Iris pigment epithelial cell (primary cell): ENCODE measurements around the gene SETD5.
A peak's percentile ranks its signal among the peaks of the same experiment; 100 is the strongest.
"Not testable (repeated sequence)": the region's sequence is repeated elsewhere in the genome, so short reads cannot be mapped to it uniquely, and the experiment has no call there.

Experiments used
- DNase-seq: peaks from one replicate; pipeline ENCODE4 v3.0.0-alpha.2; 2011; ENCODE audit warnings: low read depth

Gene SETD5

GRCh38 chr3:9467451-9467850 is 70.0 kb downstream of the SETD5 start:
- DNase-seq = no peak

GRCh38 chr3:9468460-9468859 is 71.0 kb downstream of the SETD5 start:
- no peak for DNase-seq

- DNase-seq = no peak
Measured at GRCh38 chr3:9469986-9470385, 72.6 kb downstream of the SETD5 start.

- DNase-seq = no peak
Measured at GRCh38 chr3:9473496-9474065, 76.2 kb downstream of the SETD5 start.

GRCh38 chr3:9474482-9474881 is 77.1 kb downstream of the SETD5 start:
- DNase-seq = no peak

GRCh38 chr3:9476935-9477334 is 79.5 kb downstream of the SETD5 start:
- DNase-seq = no peak

GRCh38 chr3:9480265-9480664 is 82.8 kb downstream of the SETD5 start:
- DNase-seq = no peak

GRCh38 chr3:9485248-9485647 is 87.8 kb downstream of the SETD5 start:
- no peak for DNase-seq

- DNase-seq = no peak
Measured at GRCh38 chr3:9491506-9491905, 94.1 kb downstream of the SETD5 start.

GRCh38 chr3:9494036-9494435 is 96.6 kb downstream of the SETD5 start:
- DNase-seq = not testable (repeated sequence)

GRCh38 chr3:9496893-9497292 is 99.5 kb downstream of the SETD5 start:
- no peak for DNase-seq

- DNase-seq = peak; percentile 36
Measured at GRCh38 chr3:9497821-9498565, 100.6 kb downstream of the SETD5 start.

- no peak for DNase-seq
Measured at GRCh38 chr3:9498781-9499180, 101.4 kb downstream of the SETD5 start.

GRCh38 chr3:9499455-9500107 is 102.2 kb downstream of the SETD5 start:
- DNase-seq = no peak

GRCh38 chr3:9500108-9501050 is 103.0 kb downstream of the SETD5 start:
- peak; percentile 72 for DNase-seq

- no peak for DNase-seq
Measured at GRCh38 chr3:9501226-9501625, 103.8 kb downstream of the SETD5 start.

- peak; percentile 68 for DNase-seq
Measured at GRCh38 chr3:9503283-9503682, 105.9 kb downstream of the SETD5 start.

GRCh38 chr3:9507586-9508578 is 110.5 kb downstream of the SETD5 start:
- DNase-seq = no peak

GRCh38 chr3:9508781-9509180 is 111.4 kb downstream of the SETD5 start:
- no peak for DNase-seq

GRCh38 chr3:9512456-9513045 is 115.1 kb downstream of the SETD5 start:
- no peak for DNase-seq

- DNase-seq = no peak
Measured at GRCh38 chr3:9514306-9514705, 116.9 kb downstream of the SETD5 start.
